ENCODE data around the gene CPS1.

CPS1 gene

DNA sequence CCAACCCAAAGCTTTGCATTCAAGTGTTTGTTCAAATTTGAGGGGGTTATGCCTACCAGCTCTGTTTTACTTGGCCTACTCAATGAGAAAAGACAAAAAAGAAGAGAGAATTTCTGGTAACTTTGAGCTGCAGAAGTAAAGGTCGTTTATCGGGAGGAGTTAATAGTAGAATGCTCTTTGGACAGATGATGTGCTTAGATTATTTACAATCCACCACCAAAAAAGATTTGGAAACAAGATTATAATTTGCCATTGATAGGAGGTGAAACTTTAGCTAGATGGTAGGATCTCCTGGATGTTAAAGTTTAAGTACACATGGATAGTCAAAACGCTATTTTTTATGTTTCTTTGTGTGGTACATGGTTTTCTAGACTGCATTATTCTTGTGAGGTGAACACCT, 24.9 kb upstream of the CPS1 start:
- no peak overlapping the region for H3K4me2 ChIP-seq (ENCODE audit: low read length)
- H3K4me3 ChIP-seq (ENCODE audit: low read depth, low read length, poor library complexity, severe bottlenecking): no peak overlapping the region
- no peaks in the 10 kb centered on the region for H3F3A ChIP-seq (ENCODE audit: insufficient read depth, low read length)
- no peaks in the 10 kb centered on the region for H3K4me1 ChIP-seq (ENCODE audit: insufficient read depth, low read length, severe bottlenecking)
- H3K36me3 ChIP-seq (ENCODE audit: insufficient read depth, low read length): no peaks in the 10 kb centered on the region
- TF ChIP-seq, protein P1, sequence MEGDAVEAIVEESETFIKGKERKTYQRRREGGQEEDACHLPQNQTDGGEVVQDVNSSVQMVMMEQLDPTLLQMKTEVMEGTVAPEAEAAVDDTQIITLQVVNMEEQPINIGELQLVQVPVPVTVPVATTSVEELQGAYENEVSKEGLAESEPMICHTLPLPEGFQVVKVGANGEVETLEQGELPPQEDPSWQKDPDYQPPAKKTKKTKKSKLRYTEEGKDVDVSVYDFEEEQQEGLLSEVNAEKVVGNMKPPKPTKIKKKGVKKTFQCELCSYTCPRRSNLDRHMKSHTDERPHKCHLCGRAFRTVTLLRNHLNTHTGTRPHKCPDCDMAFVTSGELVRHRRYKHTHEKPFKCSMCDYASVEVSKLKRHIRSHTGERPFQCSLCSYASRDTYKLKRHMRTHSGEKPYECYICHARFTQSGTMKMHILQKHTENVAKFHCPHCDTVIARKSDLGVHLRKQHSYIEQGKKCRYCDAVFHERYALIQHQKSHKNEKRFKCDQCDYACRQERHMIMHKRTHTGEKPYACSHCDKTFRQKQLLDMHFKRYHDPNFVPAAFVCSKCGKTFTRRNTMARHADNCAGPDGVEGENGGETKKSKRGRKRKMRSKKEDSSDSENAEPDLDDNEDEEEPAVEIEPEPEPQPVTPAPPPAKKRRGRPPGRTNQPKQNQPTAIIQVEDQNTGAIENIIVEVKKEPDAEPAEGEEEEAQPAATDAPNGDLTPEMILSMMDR (IDR thresholded peaks at IDR 0.05; ENCODE audit: low read length): no peak
- TF ChIP-seq EZH2 (IDR thresholded peaks at IDR 0.05; ENCODE audit: borderline replicate concordance, low read length): no peak
- H3K9me2 ChIP-seq (ENCODE audit: low read depth, low read length): no peaks in the 10 kb centered on the region
- no peak overlapping the region for H3K27ac ChIP-seq (ENCODE audit: low read depth, low read length, poor library complexity, severe bottlenecking)
- no peaks in the 10 kb centered on the region for H4K20me1 ChIP-seq (ENCODE audit: insufficient read depth, low read length)
- no peaks in the 10 kb centered on the region for H3K79me2 ChIP-seq (ENCODE audit: insufficient read depth, low read length)
- no peaks in the 10 kb centered on the region for H3K9me3 ChIP-seq (ENCODE audit: low read length)
- H3K9ac ChIP-seq (ENCODE audit: low read length): no peak overlapping the region
- no peak overlapping the region for H2AFZ ChIP-seq (ENCODE audit: low read length)
- no peaks in the 10 kb centered on the region for H3K27me3 ChIP-seq (ENCODE audit: insufficient read depth, low read length)

DNA sequence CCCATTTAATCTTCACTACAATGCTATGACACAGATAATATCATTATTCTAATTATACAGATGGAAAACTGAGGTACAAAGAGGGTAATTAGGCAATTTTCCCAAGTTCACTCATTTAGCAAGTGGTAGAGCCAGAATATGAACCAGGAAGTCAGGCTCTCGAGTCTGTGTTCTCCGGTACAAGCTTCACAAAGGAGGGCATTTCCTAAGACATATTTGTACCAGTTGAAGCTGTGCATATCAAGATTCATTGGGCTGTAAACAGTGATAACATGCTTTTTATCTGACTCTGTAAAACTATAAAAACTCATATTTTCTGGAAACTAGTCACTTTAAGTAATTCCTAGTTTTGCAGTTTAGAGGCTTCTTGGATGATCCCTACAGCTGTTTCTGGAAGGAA, 23.0 kb upstream of the CPS1 start:
- Histone ChIP-seq H3K27ac (ENCODE audit: low read depth, low read length, poor library complexity, severe bottlenecking) (no peak overlapping the region), H3K9me3 (ENCODE audit: low read length) (no peaks in the 10 kb centered on the region), H3K4me2 (ENCODE audit: low read length) (no peak overlapping the region), H3F3A (ENCODE audit: insufficient read depth, low read length) (no peaks in the 10 kb centered on the region), H3K9ac (ENCODE audit: low read length) (no peak overlapping the region), H2AFZ (ENCODE audit: low read length) (no peak overlapping the region), H3K27me3 (ENCODE audit: insufficient read depth, low read length) (no peaks in the 10 kb centered on the region), H3K4me1 (ENCODE audit: insufficient read depth, low read length, severe bottlenecking) (no peaks in the 10 kb centered on the region), H4K20me1 (ENCODE audit: insufficient read depth, low read length) (no peaks in the 10 kb centered on the region), H3K79me2 (ENCODE audit: insufficient read depth, low read length) (no peaks in the 10 kb centered on the region), H3K36me3 (ENCODE audit: insufficient read depth, low read length) (no peaks in the 10 kb centered on the region), H3K4me3 (ENCODE audit: low read depth, low read length, poor library complexity, severe bottlenecking) (no peak overlapping the region), H3K9me2 (ENCODE audit: low read depth, low read length) (no peaks in the 10 kb centered on the region)
- TF ChIP-seq, protein P1 (IDR thresholded peaks at IDR 0.05; ENCODE audit: low read length): no peak
- no peak for TF ChIP-seq EZH2 (IDR thresholded peaks at IDR 0.05; ENCODE audit: borderline replicate concordance, low read length)

DNA sequence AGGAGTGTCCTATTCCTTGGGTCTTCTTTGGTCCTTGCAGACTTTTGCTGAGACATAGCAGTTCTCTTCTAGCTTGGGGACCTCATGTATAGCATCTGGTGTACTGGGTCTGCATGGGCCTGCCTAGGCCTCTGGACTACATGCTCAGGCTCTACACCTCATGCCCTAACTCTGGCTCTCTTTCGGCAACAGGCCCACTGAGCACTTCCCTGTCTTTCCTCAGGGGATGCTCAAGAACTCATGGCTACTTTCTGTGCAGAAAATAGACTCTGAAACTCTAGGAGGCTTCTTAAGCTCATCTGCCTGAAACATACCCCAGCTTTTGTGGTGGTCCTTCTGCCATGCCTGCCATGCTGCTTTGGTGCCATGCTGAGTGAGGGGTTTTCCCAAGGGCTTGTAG, 21.5 kb upstream of the CPS1 start:
- H3K9ac ChIP-seq (ENCODE audit: low read length): no peak overlapping the region
- H3K4me1 ChIP-seq (ENCODE audit: insufficient read depth, low read length, severe bottlenecking): no peaks in the 10 kb centered on the region
- H2AFZ ChIP-seq (ENCODE audit: low read length): no peak overlapping the region
- no peak overlapping the region for H3K4me3 ChIP-seq (ENCODE audit: low read depth, low read length, poor library complexity, severe bottlenecking)
- H3K27ac ChIP-seq (ENCODE audit: low read depth, low read length, poor library complexity, severe bottlenecking): no peak overlapping the region
- no peaks in the 10 kb centered on the region for H3K36me3 ChIP-seq (ENCODE audit: insufficient read depth, low read length)
- no peak for TF ChIP-seq EZH2 (IDR thresholded peaks at IDR 0.05; ENCODE audit: borderline replicate concordance, low read length)
- TF ChIP-seq, protein P1 (IDR thresholded peaks at IDR 0.05; ENCODE audit: low read length): no peak
- H3K4me2 ChIP-seq (ENCODE audit: low read length): no peak overlapping the region
- no peaks in the 10 kb centered on the region for H4K20me1 ChIP-seq (ENCODE audit: insufficient read depth, low read length)
- H3K79me2 ChIP-seq (ENCODE audit: insufficient read depth, low read length): no peaks in the 10 kb centered on the region
- no peaks in the 10 kb centered on the region for H3K9me2 ChIP-seq (ENCODE audit: low read depth, low read length)
- H3F3A ChIP-seq (ENCODE audit: insufficient read depth, low read length): no peaks in the 10 kb centered on the region
- H3K9me3 ChIP-seq (ENCODE audit: low read length): no peaks in the 10 kb centered on the region
- H3K27me3 ChIP-seq (ENCODE audit: insufficient read depth, low read length): no peaks in the 10 kb centered on the region

Measured in OCI-LY1 (cell line).